Measurements from ENCODE around the gene MGMT. TPM values are rescaled to one million over a fixed set of nuclear protein-coding genes. Genes with fewer than 3 reads are reported as not detected.

Gene MGMT
- polyA plus RNA-seq, 1 experiment = 10.9 TPM

GRCh38 chr10:129692695-129693094 lies 225.7 kb downstream of the MGMT start:
- no peak overlapping the region for H3K27ac ChIP-seq (ENCODE audit: low read depth, low read length)
- H3K27me3 ChIP-seq (ENCODE audit: control insufficient read depth, insufficient read depth, low read length) = no peaks in the 10 kb centered on the region
- TF ChIP-seq CTCF (IDR thresholded peaks at IDR 0.05; ENCODE audit: low read depth, low read length) = no peak
- no peak overlapping the region for H3K4me3 ChIP-seq (ENCODE audit: low read depth, low read length)
- ChIA-PET CTCF (no interaction called here), POLR2A (no interaction called here)
- DNase-seq (ENCODE audit: low read depth, low spot score) = no peak
- peaks cover 26% of the 10 kb centered on the region for H3K9me3 ChIP-seq (ENCODE audit: control insufficient read depth, insufficient read depth, low read length)

GRCh38 chr10:129693382-129693781 lies 226.3 kb downstream of the MGMT start:
- H3K27me3 ChIP-seq (ENCODE audit: control insufficient read depth, insufficient read depth, low read length) = no peaks in the 10 kb centered on the region
- peaks cover 26% of the 10 kb centered on the region for H3K9me3 ChIP-seq (ENCODE audit: control insufficient read depth, insufficient read depth, low read length)
- POLR2A ChIA-PET = interaction anchor here (0.7 kb wide), 1 partner anchor 49 kb away, joined by 4 read pairs; no protein-coding TSS in a partner anchor
- H3K27ac ChIP-seq (ENCODE audit: low read depth, low read length) = no peak overlapping the region
- CTCF ChIA-PET = no interaction called here
- no peak overlapping the region for H3K4me3 ChIP-seq (ENCODE audit: low read depth, low read length)
- no peak for DNase-seq (ENCODE audit: low read depth, low spot score)
- TF ChIP-seq CTCF (IDR thresholded peaks at IDR 0.05; ENCODE audit: low read depth, low read length) = no peak

GRCh38 chr10:129694184-129694583 lies 227.1 kb downstream of the MGMT start:
- peaks cover 26% of the 10 kb centered on the region for H3K9me3 ChIP-seq (ENCODE audit: control insufficient read depth, insufficient read depth, low read length)
- H3K27me3 ChIP-seq (ENCODE audit: control insufficient read depth, insufficient read depth, low read length) = no peaks in the 10 kb centered on the region
- H3K4me3 ChIP-seq (ENCODE audit: low read depth, low read length) = no peak overlapping the region
- ChIA-PET POLR2A (no interaction called here), CTCF (no interaction called here)
- H3K27ac ChIP-seq (ENCODE audit: low read depth, low read length) = no peak overlapping the region
- DNase-seq (ENCODE audit: low read depth, low spot score) = no peak
- TF ChIP-seq CTCF (IDR thresholded peaks at IDR 0.05; ENCODE audit: low read depth, low read length) = no peak

- no peak for DNase-seq (ENCODE audit: low read depth, low spot score)
- Histone ChIP-seq H3K4me3 (ENCODE audit: low read depth, low read length) (no peak overlapping the region), H3K9me3 (ENCODE audit: control insufficient read depth, insufficient read depth, low read length) (peaks cover 26% of the 10 kb centered on the region), H3K27ac (ENCODE audit: low read depth, low read length) (no peak overlapping the region), H3K27me3 (ENCODE audit: control insufficient read depth, insufficient read depth, low read length) (no peaks in the 10 kb centered on the region)
- no peak for TF ChIP-seq CTCF (IDR thresholded peaks at IDR 0.05; ENCODE audit: low read depth, low read length)
- CTCF ChIA-PET = no interaction called here
- POLR2A ChIA-PET = no interaction called here
These were observed 227.7 kb downstream of the MGMT start for GRCh38 chr10:129694691-129695243.

- CTCF ChIA-PET = no interaction called here
- TF ChIP-seq CTCF (IDR thresholded peaks at IDR 0.05; ENCODE audit: low read depth, low read length) = no peak
- Histone ChIP-seq H3K27me3 (ENCODE audit: control insufficient read depth, insufficient read depth, low read length) (no peaks in the 10 kb centered on the region), H3K27ac (ENCODE audit: low read depth, low read length) (no peak overlapping the region), H3K4me3 (ENCODE audit: low read depth, low read length) (no peak overlapping the region), H3K9me3 (ENCODE audit: control insufficient read depth, insufficient read depth, low read length) (peaks cover 22% of the 10 kb centered on the region)
- no peak for DNase-seq (ENCODE audit: low read depth, low spot score)
- POLR2A ChIA-PET = no interaction called here
These were observed 228.6 kb downstream of the MGMT start for GRCh38 chr10:129695671-129696070.
